ENCODE measurements around the gene TRIM52.

- TF ChIP-seq YY1 (IDR thresholded peaks at IDR 0.05; ENCODE audit: low read depth) (no peak), REST (IDR thresholded peaks at IDR 0.05; ENCODE audit: low read depth) (no peak), CREB1 (IDR thresholded peaks at IDR 0.05; ENCODE audit: low read depth) (no peak), MAX (IDR thresholded peaks at IDR 0.05) (no peak), TAF1 (IDR thresholded peaks at IDR 0.05; ENCODE audit: low read depth) (no peak)
Measured at GRCh38 chr5:181234455-181235306, 26.3 kb downstream of the TRIM52 start.

Data from Ishikawa (cell line).